Keratinocyte (primary cell): Measurements from ENCODE around the gene EYA4. TPM values are rescaled to one million over a fixed set of nuclear protein-coding genes. Genes with fewer than 3 reads are reported as not detected.

Experiments
- DNase-seq: peaks from one replicate; pipeline ENCODE4 v3.0.0-alpha.2; 2011; ENCODE audit warnings: low read depth, missing footprints, low spot score
- FAIRE-seq: peaks from 2 replicates; lab custom pipeline; 2011; peaks lifted over from hg19 to GRCh38; lab: Jason Lieb, UNC
- H2AFZ ChIP-seq: 2 replicates; pipeline ENCODE4 v1.6.0; 2012; ENCODE audit warnings: low read length, control low read depth, inconsistent platforms; ENCODE audit not compliant: control insufficient read depth
- H3K27ac ChIP-seq: 2 replicates; pipeline ENCODE4 v1.5.1; 2011; ENCODE audit warnings: low read length; ENCODE audit not compliant: control insufficient read depth, insufficient read depth
- H3K27me3 ChIP-seq: 3 replicates; pipeline ENCODE4 v1.6.0; 2011; ENCODE audit warnings: low read length; ENCODE audit not compliant: control insufficient read depth, insufficient read depth; ENCODE audit errors: extremely low read depth
- H3K36me3 ChIP-seq, 2 experiments: 2 replicates in 1 of 2; 3 replicates in 1 of 2; pipeline ENCODE4 v1.5.1; 2011; ENCODE audit warnings: low read length in 2 of 2, mild to moderate bottlenecking in 1 of 2; ENCODE audit not compliant: control insufficient read depth in 2 of 2, insufficient read depth in 2 of 2; ENCODE audit errors: extremely low read depth in 1 of 2
- H3K4me1 ChIP-seq: 3 replicates; pipeline ENCODE4 v1.5.1; 2011; ENCODE audit warnings: low read length; ENCODE audit not compliant: control insufficient read depth, insufficient read depth; ENCODE audit errors: extremely low read depth
- H3K4me2 ChIP-seq: 3 replicates; pipeline ENCODE4 v1.6.0; 2011; ENCODE audit warnings: low read depth, low read length; ENCODE audit not compliant: control insufficient read depth, insufficient read depth; ENCODE audit errors: extremely low read depth
- H3K4me3 ChIP-seq, 3 experiments: fragments of 200-600 bp in 1 of 3; sonication (generic) in 1 of 3; 2 replicates in 2 of 3; 3 replicates in 1 of 3; pipeline ENCODE4 v1.5.1; 2011 to 2016; ENCODE audit warnings: low read length in 3 of 3, mild to moderate bottlenecking in 3 of 3, control low read depth in 2 of 3, inconsistent platforms in 1 of 3, low read depth in 1 of 3, mixed read lengths in 1 of 3, mixed run types in 1 of 3, moderate library complexity in 1 of 3; ENCODE audit not compliant: control insufficient read depth in 2 of 3, insufficient read depth in 2 of 3; ENCODE audit errors: extremely low read depth in 1 of 3
- H3K79me2 ChIP-seq: 2 replicates; pipeline ENCODE4 v1.6.0; 2012; ENCODE audit warnings: low read length; ENCODE audit not compliant: control insufficient read depth, insufficient read depth
- H3K9ac ChIP-seq: 3 replicates; pipeline ENCODE4 v1.6.0; 2011; ENCODE audit warnings: low read length; ENCODE audit not compliant: control insufficient read depth, insufficient read depth; ENCODE audit errors: extremely low read depth
- H3K9me1 ChIP-seq: 3 replicates; pipeline ENCODE4 v1.6.0; 2011; ENCODE audit warnings: low read length; ENCODE audit not compliant: control insufficient read depth, insufficient read depth; ENCODE audit errors: extremely low read depth
- H3K9me3 ChIP-seq: 2 replicates; pipeline ENCODE4 v1.5.1; 2012; ENCODE audit warnings: low read depth, low read length; ENCODE audit not compliant: control insufficient read depth
- H4K20me1 ChIP-seq: 3 replicates; pipeline ENCODE4 v1.6.0; 2011; ENCODE audit warnings: low read length; ENCODE audit not compliant: control insufficient read depth, insufficient read depth; ENCODE audit errors: extremely low read depth
- CTCF ChIP-seq, 3 experiments: IDR thresholded peaks in 1 of 3; conservative IDR thresholded peaks in 1 of 3; optimal IDR thresholded peaks in 1 of 3; 2 replicates in 2 of 3; 3 replicates in 1 of 3; pipeline versions ENCODE3 to v1.5.1; 2011; ENCODE audit warnings: low read length in 3 of 3, mild to moderate bottlenecking in 3 of 3, moderate library complexity in 2 of 3, control low read depth in 1 of 3, inconsistent platforms in 1 of 3; ENCODE audit not compliant: insufficient read depth in 2 of 3; ENCODE audit errors: extremely low read depth in 1 of 3
- EZH2 ChIP-seq: IDR thresholded peaks from one replicate; pipeline ENCODE4 v1.6.1; 2012; ENCODE audit warnings: inconsistent platforms, mild to moderate bottlenecking, low read length, moderate library complexity
- dilution Hi-C: fragments of 300-500 bp; cut with MboI; formaldehyde crosslinking; loops from one replicate; pipeline ENCODE4 v1.7.0; 2020; ENCODE audit warnings: low sequenced_read_pairs; ENCODE audit not compliant: extremely low pct_ligation_motif_present
- polyA plus RNA-seq, 5 experiments: library from polyadenylated mRNA; depleted of rRNA in 3 of 5; stranded (reverse) in 3 of 5; stranded (forward) in 1 of 5; unstranded in 1 of 5; fragments of >200 nt; gene quantifications; 1 replicate in 1 of 5; 2 replicates in 3 of 5; 3 replicates in 1 of 5; pipeline versions ENCODE4 v1.2.1 to v1.2.3, GENCODE V29; 2011 to 2012; ENCODE audit warnings: missing spikeins in 2 of 5, low read depth in 1 of 5, low replicate concordance in 1 of 5

EYA4 gene
- polyA plus RNA-seq, 1 donor (not counting 4 experiments of a cell fraction or from before 2014, with no cell fraction given): 0.01 TPM

- no peaks in the 10 kb centered on the region for H3K9me3 ChIP-seq
- dilution Hi-C loops: no loop called here
Measured at GRCh38 chr6:133411757-133412156, 170.6 kb downstream of the EYA4 start.

DNA sequence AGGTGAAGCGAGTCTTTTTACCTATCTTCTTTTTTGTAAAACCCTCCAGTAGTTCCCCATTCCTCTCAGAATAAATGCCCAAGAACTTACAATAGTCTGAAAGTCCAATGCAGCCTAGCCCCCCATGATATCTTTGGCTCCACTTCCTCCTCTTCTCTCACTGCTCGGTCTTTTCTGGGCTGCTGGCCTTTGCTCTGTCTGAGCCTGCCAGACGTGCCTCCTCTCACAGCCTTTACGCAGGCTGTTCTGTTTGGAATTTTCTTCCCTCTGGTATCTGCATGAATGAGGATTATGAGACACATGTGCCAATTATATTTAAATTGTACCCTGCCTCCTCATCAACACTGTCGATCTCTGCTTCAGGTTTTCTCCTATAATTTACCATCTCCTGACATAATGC is 174.1 kb downstream of the EYA4 start:
- no peak overlapping the region for H3K9ac ChIP-seq
- H3K9me1 ChIP-seq: no peaks in the 10 kb centered on the region
- H3K4me2 ChIP-seq: no peak overlapping the region
- H3K9me3 ChIP-seq: no peaks in the 10 kb centered on the region
- H3K36me3 ChIP-seq: no peaks in the 10 kb centered on the region
- dilution Hi-C loops: no loop called here
- no peak overlapping the region for H3K4me3 ChIP-seq
- DNase-seq (no peak), FAIRE-seq (no peak)
- no peak overlapping the region for H3K27ac ChIP-seq
- H3K79me2 ChIP-seq: no peaks in the 10 kb centered on the region
- H2AFZ ChIP-seq: no peak overlapping the region
- TF ChIP-seq EZH2 (no peak), CTCF (optimal IDR thresholded peaks at IDR 0.05 in 1 of 3, IDR thresholded peaks at IDR 0.05 in 1 of 3, conservative IDR thresholded peaks at IDR 0.05 in 1 of 3; ENCODE audit: extremely low read depth in 1 of 3, insufficient read depth in 2 of 3, low read length in 3 of 3) (no peak)
- H4K20me1 ChIP-seq: no peaks in the 10 kb centered on the region
- H3K27me3 ChIP-seq: no peaks in the 10 kb centered on the region
- no peaks in the 10 kb centered on the region for H3K4me1 ChIP-seq

More at GRCh38 chr6:133411757-133412156, 170.6 kb downstream of the EYA4 start:
- no peak for TF ChIP-seq EZH2
- TF ChIP-seq CTCF (optimal IDR thresholded peaks at IDR 0.05 in 1 of 3, IDR thresholded peaks at IDR 0.05 in 1 of 3, conservative IDR thresholded peaks at IDR 0.05 in 1 of 3; ENCODE audit: extremely low read depth in 1 of 3, insufficient read depth in 2 of 3, low read length in 3 of 3): no peak
- DNase-seq: no peak
- Histone ChIP-seq H3K36me3 (no peaks in the 10 kb centered on the region), H3K27ac (no peak overlapping the region), H3K4me1 (no peaks in the 10 kb centered on the region), H4K20me1 (no peaks in the 10 kb centered on the region), H3K4me3 (no peak overlapping the region), H3K79me2 (no peaks in the 10 kb centered on the region), H3K27me3 (no peaks in the 10 kb centered on the region), H3K9me1 (no peaks in the 10 kb centered on the region), H3K4me2 (no peak overlapping the region), H3K9ac (no peak overlapping the region), H2AFZ (no peak overlapping the region)
- no peak for FAIRE-seq
